COLO668 (cell line): ENCODE data around the gene LAMA3.
"Not testable (repeated sequence)": the region's sequence is repeated elsewhere in the genome, so short reads cannot be mapped to it uniquely, and the experiment has no call there.

Experiments used
- DNase-seq: peaks from one replicate; lab custom pipeline; 2025; ENCODE audit not compliant: unreplicated experiment; lab: John Stamatoyannopoulos, UW

LAMA3 gene

DNA sequence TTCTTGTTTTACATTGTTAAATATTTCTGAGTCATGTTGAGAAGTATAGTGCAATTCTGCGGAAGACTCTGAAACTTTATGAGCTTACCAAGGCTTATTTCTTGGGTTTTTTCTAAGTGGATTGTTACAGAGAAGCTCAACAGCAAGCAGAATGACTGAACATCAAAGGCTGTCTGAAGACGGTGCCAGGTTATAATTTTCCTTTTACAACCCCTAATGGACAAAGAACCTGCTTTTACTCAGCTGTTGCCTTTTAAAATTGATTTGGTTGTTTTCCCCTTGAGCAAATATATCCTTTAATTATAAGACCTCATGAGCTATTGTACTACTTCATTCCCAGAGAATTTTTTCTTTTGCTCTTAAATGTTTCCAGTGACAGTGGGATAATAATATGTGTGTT is 41.6 kb downstream of the LAMA3 start:
- no peak for DNase-seq

DNA sequence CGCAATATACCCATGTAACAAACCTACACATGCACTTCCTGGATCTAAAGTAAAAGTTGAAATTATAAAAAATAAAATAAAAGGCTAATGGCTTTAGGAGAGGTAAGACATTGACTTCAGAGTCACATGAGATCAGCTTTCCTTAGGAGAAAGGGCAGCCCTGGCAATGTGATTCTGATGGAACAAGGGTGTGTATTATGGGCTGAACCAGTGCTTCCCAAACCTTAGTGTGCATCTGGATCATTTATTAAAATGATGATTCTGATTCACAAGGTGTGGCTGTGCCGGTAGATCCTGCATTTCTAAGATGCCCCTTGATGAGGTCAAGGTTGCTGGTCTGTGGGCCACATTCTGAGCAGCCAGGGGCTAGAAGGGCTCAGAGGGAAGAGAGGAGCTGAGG is 42.6 kb downstream of the LAMA3 start:
- no peak for DNase-seq

DNA sequence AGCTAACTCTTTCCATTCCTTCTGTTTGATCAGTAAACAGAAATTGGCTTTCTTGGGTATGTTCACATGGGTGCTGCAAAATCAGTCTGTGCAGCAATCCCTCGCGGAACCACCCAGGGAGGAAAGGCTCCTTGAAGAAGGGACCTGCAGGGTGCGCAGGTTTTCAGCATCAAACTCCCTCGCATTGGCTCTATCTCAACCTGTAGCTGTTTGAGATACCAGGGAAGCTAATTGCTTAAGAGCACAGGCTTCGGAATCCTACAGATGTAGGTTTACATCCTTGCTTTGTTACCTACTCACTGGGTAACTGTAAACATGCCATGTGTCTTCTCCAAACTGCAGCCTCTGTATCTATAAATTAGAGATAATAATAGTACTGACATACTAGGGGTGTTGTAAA is 43.2 kb downstream of the LAMA3 start:
- DNase-seq: no peak

GRCh38 chr18:23733265-23733664 is 44.0 kb downstream of the LAMA3 start:
- DNase-seq: not testable (repeated sequence)

DNA sequence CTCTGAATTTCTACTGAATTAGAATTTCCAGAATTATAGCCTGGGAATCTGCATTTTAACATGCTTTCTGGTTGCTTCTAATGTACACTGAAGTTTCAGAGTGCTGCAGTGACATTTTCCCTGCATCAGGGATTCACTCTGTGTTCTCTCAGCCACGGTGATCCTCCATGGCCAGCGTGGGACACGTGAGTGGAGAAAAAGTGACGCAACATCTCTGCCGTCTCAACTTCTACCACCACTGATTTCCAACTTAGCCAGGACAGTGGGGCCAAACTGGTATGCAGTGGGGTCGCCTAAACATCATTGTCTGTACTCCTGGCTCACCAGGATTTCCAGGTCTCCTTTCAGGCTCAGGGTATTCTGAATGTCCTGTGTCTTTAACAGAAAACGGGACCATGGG is 44.6 kb downstream of the LAMA3 start:
- DNase-seq: no peak

GRCh38 chr18:23735021-23735464 is 45.8 kb downstream of the LAMA3 start:
- no peak for DNase-seq

DNA sequence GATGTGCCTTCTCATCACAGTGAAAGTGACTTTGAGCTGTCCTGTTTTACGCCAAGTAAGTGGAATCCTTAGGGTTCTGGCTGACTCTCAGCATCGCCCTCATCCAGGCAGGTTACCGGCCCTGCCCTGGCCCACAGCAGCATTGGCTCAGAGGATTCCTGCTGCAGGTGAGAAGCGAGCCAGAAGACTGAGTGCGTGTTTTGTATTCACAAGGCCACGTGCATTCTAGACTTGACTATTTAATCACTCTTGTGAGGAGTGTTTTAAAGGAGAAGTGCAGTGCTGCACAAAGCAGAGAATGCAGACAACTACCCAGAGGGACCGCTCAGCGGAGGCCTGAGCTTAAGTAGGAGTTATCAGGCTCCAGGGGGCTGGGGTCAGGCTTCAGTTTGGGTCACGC is 48.3 kb downstream of the LAMA3 start:
- no peak for DNase-seq

- no peak for DNase-seq
Observed at GRCh38 chr18:23738151-23738550, 48.9 kb downstream of the LAMA3 start.

DNA sequence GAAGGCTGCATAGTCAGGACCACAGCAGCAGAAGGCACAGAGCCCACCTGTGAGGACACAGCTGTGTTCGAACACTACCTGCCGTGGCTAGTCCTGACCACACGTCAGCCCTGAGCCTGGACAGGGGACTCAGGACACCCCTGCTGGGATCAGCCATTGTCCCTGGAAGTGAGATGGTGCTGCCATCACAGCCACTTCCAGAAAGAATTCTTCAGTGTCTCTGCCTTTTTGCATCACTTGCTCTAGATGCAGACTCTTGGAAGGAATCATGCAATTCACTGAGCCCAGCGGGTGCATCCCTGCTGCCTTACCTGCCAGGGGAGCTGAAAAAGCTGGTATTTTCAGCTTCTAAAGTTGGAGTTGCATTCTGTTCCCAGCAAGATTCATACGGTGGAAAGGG is 49.3 kb downstream of the LAMA3 start:
- DNase-seq: no peak

DNA sequence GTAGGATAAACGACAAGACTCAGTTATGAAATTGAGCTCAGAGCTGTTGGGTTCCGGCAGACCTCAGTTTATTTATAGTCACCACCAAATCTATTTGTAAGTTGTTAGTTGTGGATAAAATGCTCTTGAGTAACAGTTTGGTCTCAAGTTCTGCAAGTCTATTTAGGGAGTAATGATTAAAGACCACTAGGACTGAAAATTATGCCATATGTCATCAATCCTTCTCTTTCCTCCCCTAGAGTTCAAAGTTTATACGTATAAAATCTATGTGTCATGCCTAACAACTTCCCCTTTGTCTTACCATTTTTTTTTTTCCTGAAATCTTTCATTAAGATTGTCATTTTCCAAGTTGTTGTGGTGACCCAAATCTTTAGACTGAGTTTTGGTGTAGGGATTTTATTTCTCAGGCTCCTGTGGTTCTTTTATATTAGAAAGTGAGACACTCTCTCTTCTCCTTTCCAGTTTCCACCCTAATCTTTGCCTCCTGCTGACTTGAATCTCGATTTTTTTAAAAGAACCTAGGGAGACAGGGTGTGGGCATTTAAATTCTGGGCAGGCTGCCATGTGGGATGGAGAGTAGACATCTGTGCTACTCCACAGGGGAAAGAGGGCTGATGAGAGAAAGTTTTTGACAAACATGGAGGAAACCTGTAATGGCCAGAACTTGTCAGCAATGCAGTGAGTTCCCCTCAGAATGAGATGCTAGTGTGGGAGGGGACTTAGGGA is 51.0 kb downstream of the LAMA3 start:
- DNase-seq: no peak

DNA sequence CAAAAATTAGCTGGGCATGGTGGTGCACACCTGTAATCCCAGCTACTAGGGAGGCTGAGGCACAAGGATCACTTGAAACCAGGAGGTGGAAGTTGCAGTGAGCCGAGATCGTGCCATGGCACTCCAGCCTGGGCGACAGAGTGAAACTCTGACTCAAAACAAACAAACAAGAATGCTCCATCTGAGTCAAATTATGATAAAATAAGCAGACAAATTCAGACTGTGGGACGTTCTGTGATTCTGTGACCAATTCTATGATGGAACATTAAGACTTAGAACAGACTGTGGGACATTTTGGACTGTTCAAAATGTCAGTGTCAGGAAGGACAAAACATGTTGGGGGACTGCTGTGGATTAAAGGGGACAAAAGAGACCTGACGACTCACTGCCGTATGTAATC is 52.7 kb downstream of the LAMA3 start:
- DNase-seq: not testable (repeated sequence)

- peak; percentile 40 for DNase-seq
Observed at GRCh38 chr18:23743733-23744333, 54.6 kb downstream of the LAMA3 start.

GRCh38 chr18:23745366-23745765 is 56.1 kb downstream of the LAMA3 start:
- no peak for DNase-seq

- DNase-seq: no peak
Observed at GRCh38 chr18:23746851-23747250, 57.6 kb downstream of the LAMA3 start.

DNA sequence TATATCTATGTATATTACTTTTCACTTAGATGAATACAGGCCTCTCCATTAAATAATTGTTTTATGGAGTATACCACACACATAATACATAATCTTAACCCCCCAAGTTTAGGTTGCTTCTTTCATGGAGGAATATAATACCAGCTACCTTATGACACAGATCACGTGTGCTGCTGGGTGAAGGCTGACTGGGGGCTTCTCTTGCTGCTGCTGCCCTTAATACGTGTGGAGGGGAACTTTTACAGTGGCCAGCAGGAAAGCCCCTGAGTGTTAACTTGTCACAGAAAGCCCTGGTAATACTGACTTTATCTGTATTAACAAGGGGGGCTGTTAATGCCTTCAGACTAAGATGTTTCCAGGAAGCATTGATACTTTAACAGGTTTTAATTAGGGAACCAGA is 63.1 kb downstream of the LAMA3 start:
- DNase-seq: no peak

DNA sequence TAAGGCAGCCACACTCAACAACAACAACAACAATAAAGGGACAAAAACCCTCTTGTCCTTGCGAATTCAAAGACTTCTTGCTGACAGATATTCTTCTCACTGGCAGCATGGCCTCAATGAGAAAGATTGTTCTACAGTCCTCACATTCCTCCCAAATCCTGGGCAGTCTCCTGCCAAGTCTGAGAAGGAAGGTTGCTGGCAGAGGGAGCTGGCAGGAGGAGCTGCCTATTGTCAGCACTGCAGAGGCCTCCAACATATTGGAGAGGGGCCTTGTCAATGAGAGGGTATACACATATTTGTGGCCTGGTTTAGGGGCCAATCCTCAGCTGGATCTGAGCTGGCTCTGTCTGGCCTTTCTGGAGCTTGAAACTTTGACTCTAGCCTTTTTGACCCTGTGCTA is 63.5 kb downstream of the LAMA3 start:
- DNase-seq: no peak

- DNase-seq: no peak
Observed at GRCh38 chr18:23756590-23757436, 67.6 kb downstream of the LAMA3 start.

DNA sequence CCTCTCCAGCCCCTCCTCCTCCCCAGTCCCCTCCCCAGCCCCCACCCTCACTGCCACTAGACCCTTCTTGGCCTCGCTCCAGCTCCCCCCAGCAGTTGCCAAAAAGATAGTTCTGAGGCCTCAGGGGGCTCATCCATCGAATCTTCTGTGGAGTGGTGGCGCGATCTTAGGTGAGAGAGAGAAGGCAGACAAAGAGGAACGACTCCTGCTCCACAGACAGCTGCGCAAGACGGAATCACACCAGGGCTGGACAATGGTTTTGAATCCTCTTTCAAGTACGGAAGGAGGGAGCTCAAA is 68.1 kb downstream of the LAMA3 start:
- DNase-seq: no peak

DNA sequence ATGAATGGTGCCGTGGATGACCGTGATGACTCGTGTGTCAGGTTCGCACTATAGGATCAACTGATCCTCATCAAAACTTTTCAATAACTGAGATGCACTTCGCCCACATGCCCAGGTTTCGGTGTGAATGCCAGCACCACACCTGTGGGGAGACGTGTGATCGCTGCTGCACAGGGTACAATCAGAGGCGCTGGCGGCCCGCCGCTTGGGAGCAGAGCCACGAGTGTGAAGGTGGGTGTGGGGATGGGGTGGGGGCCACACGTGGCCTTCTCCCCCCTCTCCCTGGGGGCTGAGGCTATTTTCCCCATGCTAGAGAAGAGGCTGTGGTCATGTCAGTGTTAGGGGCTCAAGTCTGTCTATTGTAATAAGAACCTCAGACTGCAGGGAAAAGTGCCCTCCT is 69.0 kb downstream of the LAMA3 start:
- DNase-seq: no peak

- DNase-seq: no peak
Observed at GRCh38 chr18:23761941-23762340, 72.7 kb downstream of the LAMA3 start.

- no peak for DNase-seq
Observed at GRCh38 chr18:23763343-23763742, 74.1 kb downstream of the LAMA3 start.

- no peak for DNase-seq
Observed at GRCh38 chr18:23765931-23766330, 76.7 kb downstream of the LAMA3 start.
